Parathyroid adenoma (tissue), 2 donors: Measurements from ENCODE around the gene ITCH.
A peak's percentile ranks its signal among the peaks of the same experiment; 100 is the strongest.

Source experiments
- H2AFZ ChIP-seq: fragments of 300-600 bp; sonication (generic); one replicate; pipeline ENCODE4 v1.7.0; 2017; ENCODE audit warnings: antibody characterized with exemption, mild to moderate bottlenecking
- H3K27ac ChIP-seq: fragments of 300-600 bp; sonication (generic); one replicate; pipeline ENCODE4 v1.7.0; 2017
- H3K27me3 ChIP-seq: fragments of 300-600 bp; sonication (generic); one replicate; pipeline ENCODE4 v1.7.0; 2017; ENCODE audit warnings: low read length; ENCODE audit not compliant: control insufficient read depth, insufficient read depth
- H3K36me3 ChIP-seq: fragments of 300-600 bp; sonication (generic); one replicate; pipeline ENCODE4 v1.7.0; 2017; ENCODE audit warnings: low read length; ENCODE audit not compliant: control insufficient read depth, insufficient read depth
- H3K4me1 ChIP-seq: fragments of 300-600 bp; sonication (generic); one replicate; pipeline ENCODE4 v1.7.0; 2017; ENCODE audit warnings: control low read depth
- H3K4me2 ChIP-seq: fragments of 300-600 bp; sonication (generic); one replicate; pipeline ENCODE4 v1.7.0; 2017; ENCODE audit warnings: low read length
- H3K4me3 ChIP-seq: fragments of 300-600 bp; sonication (generic); one replicate; pipeline ENCODE4 v1.7.0; 2017; ENCODE audit warnings: low read depth, low read length
- H3K79me2 ChIP-seq: fragments of 300-600 bp; sonication (generic); one replicate; pipeline ENCODE4 v1.7.0; 2017; ENCODE audit warnings: control low read depth
- H3K9ac ChIP-seq: fragments of 300-600 bp; sonication (generic); one replicate; pipeline ENCODE4 v1.7.0; 2017; ENCODE audit warnings: mild to moderate bottlenecking
- H3K9me3 ChIP-seq: fragments of 300-600 bp; sonication (generic); one replicate; pipeline ENCODE4 v1.7.0; 2017; ENCODE audit warnings: low read length; ENCODE audit not compliant: control insufficient read depth
- TF ChIP-seq, protein P1 (sequence below): fragments of 300-600 bp; sonication (generic); IDR thresholded peaks from one replicate; pipeline ENCODE4 v1.7.0; 2017; ENCODE audit warnings: antibody characterized with exemption, mild to moderate bottlenecking
- donor health status: primary hyperparathyroidism.

ITCH gene

GRCh38 chr20:34549291-34549928, 186.3 kb downstream of the ITCH start:
- Histone ChIP-seq H3K4me1 (peaks cover 7% of the 10 kb centered on the region), H3K36me3 (no peaks in the 10 kb centered on the region), H3K9me3 (no peaks in the 10 kb centered on the region), H3K27ac (no peak overlapping the region), H3K4me2 (no peak overlapping the region), H3K4me3 (no peak overlapping the region), H2AFZ (peak overlapping the region; percentile 50), H3K9ac (no peak overlapping the region), H3K27me3 (no peaks in the 10 kb centered on the region), H3K79me2 (no peaks in the 10 kb centered on the region)
- TF ChIP-seq, protein P1, sequence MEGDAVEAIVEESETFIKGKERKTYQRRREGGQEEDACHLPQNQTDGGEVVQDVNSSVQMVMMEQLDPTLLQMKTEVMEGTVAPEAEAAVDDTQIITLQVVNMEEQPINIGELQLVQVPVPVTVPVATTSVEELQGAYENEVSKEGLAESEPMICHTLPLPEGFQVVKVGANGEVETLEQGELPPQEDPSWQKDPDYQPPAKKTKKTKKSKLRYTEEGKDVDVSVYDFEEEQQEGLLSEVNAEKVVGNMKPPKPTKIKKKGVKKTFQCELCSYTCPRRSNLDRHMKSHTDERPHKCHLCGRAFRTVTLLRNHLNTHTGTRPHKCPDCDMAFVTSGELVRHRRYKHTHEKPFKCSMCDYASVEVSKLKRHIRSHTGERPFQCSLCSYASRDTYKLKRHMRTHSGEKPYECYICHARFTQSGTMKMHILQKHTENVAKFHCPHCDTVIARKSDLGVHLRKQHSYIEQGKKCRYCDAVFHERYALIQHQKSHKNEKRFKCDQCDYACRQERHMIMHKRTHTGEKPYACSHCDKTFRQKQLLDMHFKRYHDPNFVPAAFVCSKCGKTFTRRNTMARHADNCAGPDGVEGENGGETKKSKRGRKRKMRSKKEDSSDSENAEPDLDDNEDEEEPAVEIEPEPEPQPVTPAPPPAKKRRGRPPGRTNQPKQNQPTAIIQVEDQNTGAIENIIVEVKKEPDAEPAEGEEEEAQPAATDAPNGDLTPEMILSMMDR, result no peak

DNA sequence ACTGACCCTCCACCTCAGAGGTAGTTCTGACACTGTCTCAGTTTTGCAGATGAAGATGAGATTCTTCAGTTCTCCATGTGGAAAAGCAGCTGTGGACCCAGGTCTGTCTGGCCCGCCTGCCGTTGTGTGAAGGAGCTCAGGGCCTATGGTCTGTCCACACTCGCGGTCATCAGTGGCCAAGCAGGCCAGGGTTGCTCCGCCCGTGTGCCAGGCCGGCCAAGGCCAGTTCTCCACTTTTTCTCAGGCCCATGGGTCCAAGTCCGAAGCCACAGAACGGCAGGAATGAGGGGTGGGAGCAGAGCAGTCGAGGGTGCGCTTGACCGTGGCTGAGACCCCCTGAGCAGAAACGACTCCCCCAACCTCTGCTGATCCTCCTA, 186.8 kb downstream of the ITCH start:
- Histone ChIP-seq H3K9ac (no peak overlapping the region), H3K27me3 (no peaks in the 10 kb centered on the region), H3K27ac (no peak overlapping the region), H3K79me2 (no peaks in the 10 kb centered on the region), H2AFZ (peak overlapping the region; percentile 50), H3K4me1 (peaks cover 7% of the 10 kb centered on the region), H3K4me3 (no peak overlapping the region), H3K9me3 (no peaks in the 10 kb centered on the region), H3K4me2 (no peak overlapping the region), H3K36me3 (no peaks in the 10 kb centered on the region)
- TF ChIP-seq, protein P1, result no peak

DNA sequence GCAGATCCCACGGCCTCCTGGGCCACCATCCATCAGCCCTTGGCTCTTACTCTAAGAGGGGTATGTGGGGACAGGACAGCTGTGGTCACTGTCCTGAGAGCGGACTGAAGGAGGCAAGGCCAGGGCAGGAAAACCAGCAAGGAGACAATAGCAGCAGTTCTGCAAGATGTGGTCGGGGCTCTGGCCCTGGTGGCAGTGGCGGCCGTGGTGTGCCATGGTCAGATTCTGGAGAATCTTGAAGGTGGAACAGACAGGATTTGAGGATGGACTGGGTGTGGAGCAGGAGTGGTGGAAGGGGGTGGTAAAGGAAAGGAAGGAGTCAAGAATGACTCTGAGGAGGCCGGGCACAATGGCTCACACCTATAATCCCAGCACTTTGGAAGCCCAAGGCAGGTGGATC, 189.5 kb downstream of the ITCH start:
- H3K79me2 ChIP-seq, result no peaks in the 10 kb centered on the region
- H3K4me3 ChIP-seq, result no peak overlapping the region
- no peak overlapping the region for H3K27ac ChIP-seq
- no peak overlapping the region for H2AFZ ChIP-seq
- peaks cover 7% of the 10 kb centered on the region for H3K4me1 ChIP-seq
- no peaks in the 10 kb centered on the region for H3K9me3 ChIP-seq
- TF ChIP-seq, protein P1, result no peak
- no peak overlapping the region for H3K9ac ChIP-seq
- no peaks in the 10 kb centered on the region for H3K27me3 ChIP-seq
- H3K36me3 ChIP-seq, result no peaks in the 10 kb centered on the region
- H3K4me2 ChIP-seq, result no peak overlapping the region

- no peak overlapping the region for H3K9ac ChIP-seq
- no peak overlapping the region for H3K27ac ChIP-seq
- TF ChIP-seq, protein P1, result no peak
- no peaks in the 10 kb centered on the region for H3K27me3 ChIP-seq
- H3K4me3 ChIP-seq, result no peak overlapping the region
- H3K36me3 ChIP-seq, result no peaks in the 10 kb centered on the region
- H3K9me3 ChIP-seq, result no peaks in the 10 kb centered on the region
- H3K4me1 ChIP-seq, result peaks cover 7% of the 10 kb centered on the region
- no peaks in the 10 kb centered on the region for H3K79me2 ChIP-seq
- no peak overlapping the region for H2AFZ ChIP-seq
- H3K4me2 ChIP-seq, result no peak overlapping the region
These were observed 190.3 kb downstream of the ITCH start for GRCh38 chr20:34553366-34553867.

- Histone ChIP-seq H3K9me3 (no peaks in the 10 kb centered on the region), H3K4me2 (peak overlapping the region; percentile 92), H2AFZ (peak overlapping the region; percentile 100), H3K27me3 (no peaks in the 10 kb centered on the region), H3K27ac (peak overlapping the region; percentile 91), H3K4me3 (peak overlapping the region; percentile 72), H3K4me1 (no peaks in the 10 kb centered on the region), H3K36me3 (no peaks in the 10 kb centered on the region), H3K9ac (peak overlapping the region; percentile 93), H3K79me2 (no peaks in the 10 kb centered on the region)
- TF ChIP-seq, protein P1, result no peak
These were observed 194.9 kb downstream of the ITCH start for GRCh38 chr20:34557936-34558319.
